GM19455 (cell line): ENCODE measurements around the gene ZNF518A.

Experiments used
- ATAC-seq: cut with Tn5 transposase; IDR thresholded peaks from one replicate; pipeline ENCODE4 v1.9.1; 2021; ENCODE audit not compliant: unreplicated experiment

The ZNF518A gene, protein sequence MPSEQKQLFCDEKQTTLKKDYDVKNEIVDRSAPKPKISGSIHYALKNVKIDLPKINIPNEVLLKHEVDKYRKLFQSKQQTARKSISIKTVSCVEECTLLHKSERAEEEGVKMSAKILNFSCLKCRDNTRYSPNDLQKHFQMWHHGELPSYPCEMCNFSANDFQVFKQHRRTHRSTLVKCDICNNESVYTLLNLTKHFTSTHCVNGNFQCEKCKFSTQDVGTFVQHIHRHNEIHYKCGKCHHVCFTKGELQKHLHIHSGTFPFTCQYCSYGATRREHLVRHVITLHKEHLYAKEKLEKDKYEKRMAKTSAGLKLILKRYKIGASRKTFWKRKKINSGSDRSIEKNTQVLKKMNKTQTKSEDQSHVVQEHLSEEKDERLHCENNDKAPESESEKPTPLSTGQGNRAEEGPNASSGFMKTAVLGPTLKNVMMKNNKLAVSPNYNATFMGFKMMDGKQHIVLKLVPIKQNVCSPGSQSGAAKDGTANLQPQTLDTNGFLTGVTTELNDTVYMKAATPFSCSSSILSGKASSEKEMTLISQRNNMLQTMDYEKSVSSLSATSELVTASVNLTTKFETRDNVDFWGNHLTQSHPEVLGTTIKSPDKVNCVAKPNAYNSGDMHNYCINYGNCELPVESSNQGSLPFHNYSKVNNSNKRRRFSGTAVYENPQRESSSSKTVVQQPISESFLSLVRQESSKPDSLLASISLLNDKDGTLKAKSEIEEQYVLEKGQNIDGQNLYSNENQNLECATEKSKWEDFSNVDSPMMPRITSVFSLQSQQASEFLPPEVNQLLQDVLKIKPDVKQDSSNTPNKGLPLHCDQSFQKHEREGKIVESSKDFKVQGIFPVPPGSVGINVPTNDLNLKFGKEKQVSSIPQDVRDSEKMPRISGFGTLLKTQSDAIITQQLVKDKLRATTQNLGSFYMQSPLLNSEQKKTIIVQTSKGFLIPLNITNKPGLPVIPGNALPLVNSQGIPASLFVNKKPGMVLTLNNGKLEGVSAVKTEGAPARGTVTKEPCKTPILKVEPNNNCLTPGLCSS (N-terminal part only)

GRCh38 chr10:96129387-96130325 lies at the start of gene ZNF518A:
Gene ZNF518A, plus strand, starts transcription at chr10:96130297. Its CDS starts 26,026 bp downstream, at chr10:96156323.
- peak; percentile 67 for ATAC-seq

DNA sequence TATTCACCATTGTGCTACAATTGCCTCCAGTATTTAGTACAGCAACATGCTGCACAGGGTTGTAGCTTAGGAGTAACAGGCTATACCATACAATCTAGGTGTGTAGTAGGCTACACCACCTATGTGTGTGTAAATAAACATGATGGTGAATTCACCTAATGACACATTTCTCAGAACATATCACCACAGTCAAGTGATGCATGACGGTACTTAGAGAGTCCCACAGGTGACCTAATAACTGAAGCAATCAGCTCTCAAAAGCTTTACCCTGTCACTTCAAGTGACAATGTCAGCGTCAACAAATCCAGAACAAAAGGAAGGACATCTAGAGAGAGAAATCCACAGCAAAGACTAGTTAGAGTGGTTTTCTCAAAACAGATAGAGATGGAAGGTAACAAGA lies 47.9 kb upstream of the ZNF518A start:
- no peak for ATAC-seq

- ATAC-seq, result no peak
Measured at GRCh38 chr10:96082748-96083147, 47.3 kb upstream of the ZNF518A start.

DNA sequence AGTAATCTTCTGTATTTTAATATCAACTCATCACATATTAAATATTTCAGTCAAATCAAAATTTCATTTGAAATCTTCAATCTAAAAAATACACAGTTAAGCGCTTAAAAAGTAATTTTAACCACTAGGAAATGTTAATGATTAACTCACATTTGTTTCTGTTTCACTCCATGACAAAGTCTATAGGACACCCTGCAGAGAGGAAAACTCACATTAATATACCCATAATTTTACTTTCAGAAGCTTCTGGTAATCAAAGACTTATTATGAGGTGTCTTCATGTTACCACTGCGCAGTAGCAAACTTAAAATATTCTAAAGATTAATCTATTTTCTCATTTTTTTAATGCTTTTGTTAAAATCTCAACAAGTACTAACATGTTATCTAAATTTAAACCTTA lies 41.0 kb upstream of the ZNF518A start:
- ATAC-seq, result no peak

GRCh38 chr10:96089670-96090462 lies 40.2 kb upstream of the ZNF518A start:
- peak; percentile 89 for ATAC-seq

DNA sequence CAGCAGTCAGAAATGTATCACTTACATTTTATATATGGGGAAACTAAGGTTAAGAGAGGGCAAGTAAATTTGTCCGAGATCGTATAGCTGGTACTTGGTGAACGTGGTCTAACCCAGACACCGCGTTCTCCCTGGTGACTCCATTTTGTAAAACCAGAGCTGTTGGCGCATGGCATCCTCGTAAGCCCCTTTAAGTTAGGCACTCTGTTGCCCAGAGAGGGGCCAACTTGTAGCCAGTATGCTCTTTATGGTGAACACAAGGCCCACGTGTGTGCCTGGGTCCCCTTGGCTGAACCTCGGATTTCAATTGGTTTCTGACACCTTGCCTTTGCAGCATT lies 39.7 kb upstream of the ZNF518A start:
- no peak for ATAC-seq

- no peak for ATAC-seq
Measured at GRCh38 chr10:96092999-96093767, 36.9 kb upstream of the ZNF518A start.

- ATAC-seq, result no peak
Measured at GRCh38 chr10:96093948-96094347, 36.1 kb upstream of the ZNF518A start.

- ATAC-seq, result no peak
Measured at GRCh38 chr10:96096958-96097357, 33.1 kb upstream of the ZNF518A start.

DNA sequence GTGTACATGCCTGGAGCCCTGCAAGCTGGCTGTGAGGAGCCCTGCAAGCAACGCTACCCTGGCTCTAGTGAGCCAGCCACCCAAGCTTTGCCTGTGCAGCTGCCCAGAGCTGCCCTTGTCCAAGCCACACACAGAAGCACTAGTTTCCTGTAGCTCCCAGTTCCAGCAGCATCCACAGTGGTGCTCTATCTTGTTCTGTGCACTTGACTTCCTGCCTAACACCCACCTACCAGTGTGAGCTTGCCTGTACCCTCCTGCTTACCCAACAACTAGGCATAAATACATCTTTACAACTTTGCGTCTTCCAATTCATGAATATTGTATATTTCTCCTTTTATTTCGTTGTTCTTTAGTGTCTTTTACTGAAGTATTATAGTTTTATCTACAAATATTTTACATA lies 32.2 kb upstream of the ZNF518A start:
- ATAC-seq, result no peak

- no peak for ATAC-seq
Measured at GRCh38 chr10:96107623-96108038, 22.5 kb upstream of the ZNF518A start.

DNA sequence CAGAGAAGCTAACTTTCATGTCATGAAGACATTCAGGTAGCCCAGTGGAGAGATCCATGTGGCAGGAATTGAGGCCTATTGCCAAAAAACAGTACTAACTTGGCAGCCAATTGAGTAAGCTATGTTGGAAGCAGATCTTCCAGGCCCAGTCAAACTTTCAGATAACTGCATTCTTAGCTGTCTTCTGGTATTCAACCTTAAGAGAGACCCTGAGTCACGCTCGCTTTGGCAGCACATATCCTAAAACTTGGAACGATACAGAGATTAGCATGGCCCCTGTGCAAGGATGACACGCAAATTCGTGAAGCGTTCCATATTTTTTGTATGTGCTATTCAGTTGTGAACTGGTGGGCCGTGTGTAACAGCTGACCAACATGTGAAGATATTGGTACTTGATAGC lies 17.6 kb upstream of the ZNF518A start:
- ATAC-seq, result no peak

GRCh38 chr10:96118604-96119450 lies 11.3 kb upstream of the ZNF518A start:
- ATAC-seq, result no peak

DNA sequence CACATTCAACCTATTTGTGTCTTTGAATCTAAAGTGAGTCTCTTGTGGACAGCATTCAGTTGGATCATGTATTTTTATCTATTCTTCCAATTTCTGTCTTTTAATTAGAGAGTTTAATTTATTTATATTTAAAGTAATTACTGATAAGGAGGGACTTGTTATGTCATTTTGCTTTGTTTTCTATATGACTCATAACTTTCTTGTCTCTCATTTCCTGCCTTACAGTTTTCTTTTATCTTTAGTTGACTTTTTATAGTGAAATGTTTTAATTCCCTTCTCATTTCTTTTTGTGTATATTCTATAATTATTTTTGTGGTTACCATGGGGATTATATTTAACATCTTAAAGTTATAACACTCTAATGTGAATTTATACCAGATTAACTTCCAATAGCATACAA lies 7.3 kb upstream of the ZNF518A start:
- no peak for ATAC-seq

GRCh38 chr10:96124230-96125141 lies 5.6 kb upstream of the ZNF518A start:
- no peak for ATAC-seq

DNA sequence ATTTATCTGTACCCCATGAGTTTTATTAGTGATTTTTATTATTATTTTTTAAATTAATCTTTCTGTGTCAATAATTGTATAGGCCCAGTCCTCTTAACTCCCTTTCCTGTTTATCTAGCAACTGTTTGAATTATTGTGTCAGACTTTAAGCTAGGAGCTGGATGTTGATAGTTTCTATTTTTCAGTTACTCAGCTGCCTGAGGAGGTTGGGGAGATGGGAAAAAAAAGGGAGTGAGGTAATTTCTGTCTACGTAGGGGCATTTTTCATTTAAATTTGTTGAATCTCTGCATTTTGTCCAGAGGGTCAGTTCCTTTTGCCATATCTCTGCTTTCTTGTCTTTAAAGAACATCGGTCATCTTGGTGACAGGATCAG lies 5.0 kb upstream of the ZNF518A start:
- ATAC-seq, result no peak

GRCh38 chr10:96130326-96130995 lies 364 bp downstream of the ZNF518A start:
- ATAC-seq, result peak; percentile 65
